MG63 (cell line): ENCODE data around the gene C3orf80. TPM values are rescaled to one million over a fixed set of nuclear protein-coding genes. Genes with fewer than 3 reads are reported as not detected.
A peak's percentile ranks its signal among the peaks of the same experiment; 100 is the strongest.
"Not testable (repeated sequence)": the region's sequence is repeated elsewhere in the genome, so short reads cannot be mapped to it uniquely, and the experiment has no call there.

ENCODE experiments used
- DNase-seq: peaks from one replicate; pipeline ENCODE4 v3.0.0-alpha.2; 2020
- H3K27me3 ChIP-seq: fragments of 250-450 bp; sonication (Bioruptor Pico); 2 replicates; pipeline ENCODE4 v1.5.1; 2020; ENCODE audit warnings: mild to moderate bottlenecking, moderate library complexity
- H3K36me3 ChIP-seq: fragments of 250-450 bp; sonication (Bioruptor Pico); 2 replicates; pipeline ENCODE4 v1.5.1; 2020; ENCODE audit warnings: mild to moderate bottlenecking, moderate library complexity
- H3K4me3 ChIP-seq: fragments of 250-450 bp; sonication (Bioruptor Pico); 2 replicates; pipeline ENCODE4 v1.5.1; 2020; ENCODE audit warnings: mild to moderate bottlenecking, moderate library complexity
- H3K9me3 ChIP-seq: fragments of 250-450 bp; sonication (Bioruptor Pico); 2 replicates; pipeline ENCODE4 v1.5.1; 2020; ENCODE audit warnings: mild to moderate bottlenecking, moderate library complexity
- total RNA-seq: library from RNA; depleted of rRNA; stranded (reverse); fragments of >200 nt; shearing (Covaris generic); gene quantifications from 2 replicates; pipeline ENCODE4 v1.2.3, GENCODE V29; 2014; ENCODE audit warnings: low replicate concordance; rRNA removed

C3orf80 gene
- not detected in 2 replicates for total RNA-seq

DNA sequence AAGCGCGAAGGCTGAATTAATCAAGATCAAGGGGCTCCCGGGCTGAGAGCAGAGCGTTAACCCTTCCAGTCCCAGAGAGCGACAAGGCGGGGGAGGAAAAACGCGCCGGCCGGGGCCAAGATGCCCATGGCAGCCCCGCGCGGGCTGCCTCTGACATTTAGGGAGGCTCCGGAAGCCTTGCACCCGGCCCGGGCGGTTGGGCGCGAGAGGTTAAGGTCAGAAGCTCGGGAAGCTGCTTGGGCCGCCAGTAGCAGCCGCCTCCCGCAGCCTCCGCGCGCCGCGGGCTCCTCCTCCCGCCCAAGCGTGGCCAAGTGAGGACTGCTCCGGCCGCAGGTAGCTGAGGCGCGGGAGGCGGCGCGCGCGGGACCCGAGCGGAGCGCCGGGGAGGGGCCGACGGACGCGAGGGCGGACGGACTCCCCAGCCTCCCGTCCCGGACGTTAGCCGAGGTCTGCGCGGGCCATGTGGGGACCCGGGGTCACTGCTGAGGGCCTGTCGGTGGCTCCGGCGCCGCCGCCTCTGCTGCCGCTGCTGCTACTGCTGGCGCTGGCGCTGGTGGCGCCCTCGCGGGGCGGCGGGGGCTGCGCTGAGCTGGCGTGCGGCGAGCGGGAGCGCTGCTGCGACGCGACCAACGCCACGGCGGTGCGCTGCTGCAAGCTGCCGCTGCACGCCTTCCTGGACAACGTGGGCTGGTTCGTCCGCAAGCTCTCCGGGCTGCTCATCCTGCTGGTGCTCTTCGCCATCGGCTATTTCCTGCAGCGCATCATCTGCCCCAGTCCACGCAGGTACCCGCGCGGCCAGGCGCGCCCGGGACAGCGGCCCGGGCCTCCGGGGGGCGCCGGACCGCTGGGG, at the start of gene C3orf80:
Gene C3orf80, plus strand, starts transcription at position 247 of the 850 bp plus-strand sequence. Its CDS starts 214 bp downstream, at position 461.
- H3K9me3 ChIP-seq = no peaks in the 10 kb centered on the region
- DNase-seq = peak; percentile 58
- H3K36me3 ChIP-seq = no peaks in the 10 kb centered on the region
- H3K4me3 ChIP-seq = peak within 1 kb of the TSS; percentile 38
- peaks cover 48% of the 10 kb centered on the region for H3K27me3 ChIP-seq

DNA sequence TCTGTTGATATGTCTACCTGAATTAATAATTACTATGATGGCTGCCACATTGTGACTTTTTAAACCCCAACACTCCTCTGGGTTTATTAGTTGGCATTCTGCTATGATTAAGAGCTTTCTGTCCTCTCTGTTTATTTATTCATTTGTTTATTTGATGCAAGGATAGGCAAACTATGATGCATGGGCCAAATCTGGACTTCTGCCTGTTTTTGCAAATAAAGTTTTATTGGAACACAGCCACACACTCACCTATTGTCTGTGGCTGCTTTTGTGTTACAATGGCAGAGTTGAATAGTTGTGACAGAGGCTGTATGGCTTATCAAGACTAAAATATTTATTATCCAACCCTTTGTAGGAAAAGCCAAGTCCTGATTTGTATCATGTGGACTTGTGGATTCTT, 48.3 kb upstream of the C3orf80 start:
- H3K9me3 ChIP-seq = no peaks in the 10 kb centered on the region
- DNase-seq = no peak
- no peak overlapping the region for H3K4me3 ChIP-seq
- no peaks in the 10 kb centered on the region for H3K36me3 ChIP-seq
- no peaks in the 10 kb centered on the region for H3K27me3 ChIP-seq

DNA sequence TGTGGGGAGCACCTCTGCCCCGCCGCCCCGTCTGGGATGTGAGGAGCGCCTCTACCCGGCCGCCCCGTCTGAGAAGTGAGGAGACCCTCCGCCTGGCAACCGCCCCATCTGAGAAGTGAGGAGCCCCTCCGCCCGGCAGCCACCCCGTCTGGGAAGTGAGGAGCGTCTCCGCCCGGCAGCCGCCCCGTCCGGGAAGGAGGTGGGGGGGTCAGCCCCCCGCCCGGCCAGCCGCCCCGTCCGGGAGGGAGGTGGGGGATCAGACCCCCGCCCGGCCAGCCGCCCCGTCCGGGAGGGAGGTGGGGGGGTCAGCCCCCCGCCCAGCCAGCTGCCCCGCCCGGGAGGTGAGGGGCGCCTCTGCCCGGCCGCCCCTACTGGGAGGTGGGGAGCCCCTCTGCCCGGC, 46.6 kb upstream of the C3orf80 start:
- not testable (repeated sequence) for DNase-seq, H3K36me3 ChIP-seq, H3K9me3 ChIP-seq, H3K27me3 ChIP-seq, H3K4me3 ChIP-seq

DNA sequence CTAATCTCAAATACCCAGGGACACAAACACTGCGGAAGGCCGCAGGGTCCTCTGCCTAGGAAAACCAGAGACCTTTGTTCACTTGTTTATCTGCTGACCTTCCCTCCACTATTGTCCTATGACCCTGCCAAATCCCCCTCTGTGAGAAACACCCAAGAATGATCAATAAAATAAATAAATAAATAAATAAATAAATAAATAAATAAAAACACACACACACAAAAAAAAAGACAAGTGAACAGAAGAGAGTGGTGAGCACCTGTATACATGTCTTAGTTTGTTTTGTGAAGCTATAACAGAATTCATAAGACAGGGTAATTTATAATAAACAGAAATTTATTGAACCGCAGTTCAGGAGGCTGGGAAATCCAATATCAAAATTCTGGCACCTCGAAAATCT, 45.8 kb upstream of the C3orf80 start:
- H3K27me3 ChIP-seq, DNase-seq, H3K9me3 ChIP-seq, H3K4me3 ChIP-seq, H3K36me3 ChIP-seq: not testable (repeated sequence)

DNA sequence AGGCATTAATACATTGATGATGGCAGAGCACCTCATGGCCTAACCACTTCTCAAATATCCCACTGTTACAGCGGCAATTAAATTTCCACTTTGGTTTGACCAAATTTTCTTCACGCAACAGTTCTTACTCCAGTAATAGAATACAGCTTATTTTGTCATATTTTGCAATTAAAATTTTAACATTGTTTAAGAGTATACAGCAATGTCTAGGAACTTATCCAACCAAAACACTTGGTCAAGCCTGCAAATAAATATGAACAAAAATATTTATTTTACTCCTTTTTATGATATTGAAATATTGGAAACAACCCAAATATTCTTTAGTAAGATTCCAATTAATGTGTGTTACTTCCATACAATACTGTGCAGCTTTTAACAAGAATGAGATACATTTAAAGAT, 45.3 kb upstream of the C3orf80 start:
- no peaks in the 10 kb centered on the region for H3K36me3 ChIP-seq
- H3K4me3 ChIP-seq = no peak overlapping the region
- no peaks in the 10 kb centered on the region for H3K9me3 ChIP-seq
- no peaks in the 10 kb centered on the region for H3K27me3 ChIP-seq
- no peak for DNase-seq

DNA sequence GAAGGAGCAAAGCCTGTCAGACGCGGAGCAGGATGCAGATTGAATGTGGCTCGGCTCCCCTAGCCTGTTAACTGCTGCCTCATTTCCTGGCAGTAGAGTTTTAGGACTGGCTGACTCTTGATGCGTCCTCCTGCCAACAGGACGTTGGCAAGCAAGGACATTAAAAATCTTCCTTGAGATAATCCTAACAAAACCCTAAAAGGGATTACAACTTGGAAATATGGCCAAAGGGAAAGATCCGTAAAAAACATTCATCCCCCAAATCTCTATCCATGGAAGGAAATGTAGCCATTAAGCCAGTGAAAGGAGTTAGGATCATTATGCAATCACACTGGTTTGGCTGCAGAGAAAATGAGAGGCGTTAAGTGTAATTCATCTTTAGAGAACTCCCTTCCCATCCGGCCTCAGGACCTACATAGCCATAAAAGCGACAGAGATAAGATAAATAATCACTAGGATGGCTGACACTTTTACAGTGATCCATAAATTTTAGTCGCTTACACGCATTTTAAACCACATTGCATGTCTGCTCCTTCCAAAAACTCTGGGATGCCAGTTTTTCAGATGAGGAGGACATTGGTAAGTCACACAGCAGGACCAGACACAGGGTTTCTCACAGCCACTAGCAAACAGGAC, 44.5 kb upstream of the C3orf80 start:
- Histone ChIP-seq H3K4me3 (no peak overlapping the region), H3K9me3 (no peaks in the 10 kb centered on the region), H3K27me3 (no peaks in the 10 kb centered on the region), H3K36me3 (no peaks in the 10 kb centered on the region)
- DNase-seq = peak; percentile 86

DNA sequence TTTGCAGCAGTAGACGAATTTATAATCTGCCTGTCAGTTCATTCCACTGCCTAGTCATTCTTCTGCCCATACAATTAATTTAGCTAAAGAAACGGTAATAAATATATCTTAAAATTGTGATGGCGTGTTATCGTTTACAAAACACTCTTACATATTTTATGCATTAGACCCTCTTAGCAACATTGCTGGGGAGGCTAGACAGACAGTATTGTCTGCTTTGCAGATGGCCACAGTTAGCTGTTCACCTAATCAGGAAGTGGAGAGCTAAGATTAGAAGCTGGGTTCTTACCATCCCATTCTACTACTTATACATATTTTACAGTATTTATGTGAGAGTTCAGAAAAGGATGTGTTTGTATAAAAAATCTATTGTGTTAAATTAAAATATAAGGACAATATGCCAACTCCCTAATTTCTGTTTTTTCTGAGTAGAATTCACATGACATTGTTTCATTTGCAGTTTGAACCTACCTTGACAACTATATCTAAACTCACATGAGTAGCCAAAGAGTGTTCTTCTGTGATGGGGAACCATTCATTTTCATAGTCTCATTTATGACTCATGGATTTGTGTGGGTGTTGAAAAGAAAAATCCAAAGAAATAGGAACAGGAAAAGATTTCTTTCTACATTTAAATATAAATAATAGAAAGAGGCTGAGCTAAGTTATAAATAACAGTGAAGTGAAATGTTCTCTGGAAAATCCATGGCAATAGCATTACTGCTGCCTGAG, 41.7 kb upstream of the C3orf80 start:
- H3K27me3 ChIP-seq = no peaks in the 10 kb centered on the region
- H3K4me3 ChIP-seq = no peak overlapping the region
- DNase-seq = no peak
- no peaks in the 10 kb centered on the region for H3K36me3 ChIP-seq
- no peaks in the 10 kb centered on the region for H3K9me3 ChIP-seq

DNA sequence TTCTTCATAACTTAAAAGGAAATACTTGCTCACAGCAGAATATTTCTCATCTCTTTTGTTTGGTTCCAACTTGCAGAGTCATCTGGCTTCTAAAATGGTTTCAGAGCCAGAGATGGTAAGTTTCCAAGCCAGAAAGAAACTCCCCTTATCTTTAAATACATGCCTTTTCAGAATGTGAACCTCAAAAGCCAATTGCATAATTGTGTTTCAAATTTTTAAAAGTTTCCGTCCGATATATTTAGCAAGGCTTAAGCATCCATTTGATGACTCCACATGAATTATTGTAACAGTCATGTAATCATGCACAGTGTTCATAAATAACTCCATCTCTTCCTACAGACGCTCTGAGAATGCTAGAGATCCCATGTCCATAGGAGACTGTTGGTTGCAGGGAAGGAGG, 40.6 kb upstream of the C3orf80 start:
- H3K27me3 ChIP-seq = no peaks in the 10 kb centered on the region
- no peak for DNase-seq
- H3K9me3 ChIP-seq = no peaks in the 10 kb centered on the region
- no peak overlapping the region for H3K4me3 ChIP-seq
- H3K36me3 ChIP-seq = no peaks in the 10 kb centered on the region

DNA sequence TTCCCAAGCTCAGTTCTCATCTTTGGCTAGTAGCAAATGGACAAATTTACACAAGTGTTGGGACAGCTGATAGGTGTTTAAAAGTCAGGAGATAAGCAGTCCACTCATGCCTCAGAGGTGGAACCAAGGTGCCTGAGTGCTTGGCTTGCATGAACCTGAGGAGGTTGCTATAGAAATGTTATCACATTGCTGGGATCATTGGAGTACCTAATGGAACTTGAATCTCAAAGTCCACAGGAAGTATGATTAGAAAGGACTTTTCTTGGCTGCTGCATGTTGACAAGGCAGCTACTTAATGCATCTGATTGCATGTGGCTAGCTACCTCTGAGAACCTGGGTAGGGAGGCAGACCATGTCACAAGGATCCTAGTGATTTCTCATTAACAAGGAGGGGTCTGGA, 39.5 kb upstream of the C3orf80 start:
- no peak overlapping the region for H3K4me3 ChIP-seq
- no peaks in the 10 kb centered on the region for H3K36me3 ChIP-seq
- no peaks in the 10 kb centered on the region for H3K27me3 ChIP-seq
- DNase-seq = no peak
- no peaks in the 10 kb centered on the region for H3K9me3 ChIP-seq

DNA sequence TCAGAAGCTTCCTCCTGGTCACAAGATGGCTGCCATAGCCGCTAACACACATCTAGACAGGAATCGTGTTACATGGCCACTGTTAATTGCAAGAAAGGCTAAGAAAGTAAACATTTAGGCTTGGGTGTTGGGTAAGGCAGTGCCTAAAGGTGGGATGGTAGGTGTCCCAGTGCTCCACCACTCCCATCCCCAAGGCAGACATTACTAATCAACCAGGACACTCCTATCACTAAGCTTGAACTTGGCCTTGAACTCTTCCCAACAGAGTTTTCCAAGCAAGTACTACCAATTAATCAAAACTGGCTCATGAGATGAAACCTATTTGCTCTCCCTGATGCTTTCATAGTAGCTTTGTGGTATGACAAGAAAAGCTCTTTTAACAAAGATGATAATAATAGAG, 37.9 kb upstream of the C3orf80 start:
- Histone ChIP-seq H3K36me3 (no peaks in the 10 kb centered on the region), H3K9me3 (no peaks in the 10 kb centered on the region), H3K4me3 (no peak overlapping the region), H3K27me3 (no peaks in the 10 kb centered on the region)
- DNase-seq = no peak

DNA sequence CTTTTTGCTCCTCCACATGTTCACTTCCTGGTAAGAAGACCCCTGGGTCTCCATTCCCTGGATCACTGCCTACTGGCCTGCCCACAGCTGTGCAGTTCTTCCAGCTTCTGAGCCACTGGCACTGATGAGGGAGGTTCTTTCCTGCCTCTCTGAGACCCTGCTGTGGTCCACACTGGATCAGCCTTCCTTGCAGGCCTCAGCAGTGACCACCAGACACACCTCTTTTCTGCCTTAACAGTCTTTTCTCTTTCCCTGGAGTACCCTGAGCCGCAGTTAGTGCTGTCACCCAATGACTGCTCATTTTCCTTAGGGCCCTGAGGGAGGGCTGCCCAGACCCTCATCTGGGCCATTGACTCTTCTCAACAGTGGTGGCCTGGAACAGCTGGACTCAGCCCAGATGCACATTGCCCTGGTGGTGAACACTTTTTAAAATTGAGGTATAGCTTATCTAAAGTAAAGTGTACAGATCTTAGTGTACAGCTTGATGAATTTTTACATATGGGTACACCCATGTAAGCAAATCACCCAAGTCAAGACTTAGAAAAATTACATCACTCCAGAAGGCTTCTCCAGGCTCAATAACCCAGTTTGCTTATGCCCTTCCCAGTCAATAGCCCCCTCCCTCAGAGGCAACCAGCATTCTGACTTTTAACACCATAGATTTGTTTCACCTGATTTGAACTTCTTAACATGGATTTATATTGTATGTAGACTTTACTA, 32.8 kb upstream of the C3orf80 start:
- no peak for DNase-seq
- Histone ChIP-seq H3K4me3 (no peak overlapping the region), H3K36me3 (no peaks in the 10 kb centered on the region), H3K9me3 (no peaks in the 10 kb centered on the region), H3K27me3 (no peaks in the 10 kb centered on the region)

DNA sequence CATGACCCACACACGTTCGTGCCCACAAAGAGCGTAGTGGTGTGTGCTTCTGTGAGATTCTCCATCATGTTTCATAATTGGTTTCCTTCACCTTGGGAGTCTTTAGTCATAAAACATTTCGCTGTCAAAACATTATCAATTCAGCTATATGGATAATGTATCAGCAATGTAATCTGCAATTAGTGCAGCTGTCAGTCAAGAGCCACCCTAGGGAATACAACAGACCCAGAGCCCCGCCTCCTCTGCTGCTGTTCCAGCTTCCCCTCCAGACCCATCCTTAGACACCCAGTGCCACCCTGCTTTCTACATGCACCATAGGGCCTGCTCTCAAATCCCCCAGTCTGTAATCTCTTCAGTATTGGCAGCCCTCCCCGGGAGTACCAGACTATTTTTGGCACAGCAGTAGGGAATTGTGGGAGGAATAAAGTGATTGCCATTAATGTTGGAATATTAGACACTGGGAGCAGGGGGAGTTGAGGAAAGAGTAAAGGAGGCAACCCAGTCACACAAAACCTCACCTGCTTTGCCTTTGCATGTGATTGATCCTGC, 31.5 kb upstream of the C3orf80 start:
- Histone ChIP-seq H3K27me3 (no peaks in the 10 kb centered on the region), H3K9me3 (no peaks in the 10 kb centered on the region), H3K36me3 (no peaks in the 10 kb centered on the region), H3K4me3 (no peak overlapping the region)
- DNase-seq = no peak

DNA sequence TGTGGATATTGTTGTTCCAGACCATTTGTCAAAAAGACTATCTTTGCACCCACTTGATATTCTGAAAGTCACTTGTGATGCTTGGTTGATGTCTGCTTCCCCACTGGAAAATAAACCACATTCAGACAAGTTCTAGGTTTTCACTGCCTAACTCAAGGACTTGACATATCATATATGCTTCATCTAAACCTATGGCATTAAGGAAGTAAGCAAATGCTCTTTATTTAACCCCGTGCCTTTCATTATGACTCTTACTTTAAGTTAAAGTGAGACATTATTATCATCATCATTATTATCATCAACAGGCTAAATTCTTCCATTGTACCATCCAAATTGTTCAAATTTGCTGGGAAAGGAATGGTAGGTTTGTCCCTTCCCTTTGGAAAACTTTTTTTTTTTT, 30.8 kb upstream of the C3orf80 start:
- H3K9me3 ChIP-seq = no peaks in the 10 kb centered on the region
- no peak for DNase-seq
- no peak overlapping the region for H3K4me3 ChIP-seq
- no peaks in the 10 kb centered on the region for H3K36me3 ChIP-seq
- H3K27me3 ChIP-seq = no peaks in the 10 kb centered on the region

DNA sequence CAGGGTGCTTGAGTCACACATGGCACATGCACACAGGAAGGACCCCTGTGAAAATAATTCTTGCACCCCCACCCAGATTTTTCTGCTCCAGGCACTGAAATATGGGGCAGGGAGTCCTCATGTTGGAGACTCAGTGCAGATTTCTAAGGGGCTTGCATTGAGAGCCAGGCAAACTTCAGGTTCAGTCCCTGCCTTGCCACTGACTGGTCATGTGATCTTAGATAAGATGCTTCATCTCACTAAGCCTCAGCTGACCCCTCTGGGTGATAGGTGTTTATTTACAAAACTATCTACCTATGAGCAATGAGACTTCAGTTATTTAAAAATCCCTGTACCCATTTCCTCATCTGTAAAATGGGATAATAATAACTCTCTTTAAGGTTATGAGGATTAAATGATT, 30.1 kb upstream of the C3orf80 start:
- DNase-seq = no peak

DNA sequence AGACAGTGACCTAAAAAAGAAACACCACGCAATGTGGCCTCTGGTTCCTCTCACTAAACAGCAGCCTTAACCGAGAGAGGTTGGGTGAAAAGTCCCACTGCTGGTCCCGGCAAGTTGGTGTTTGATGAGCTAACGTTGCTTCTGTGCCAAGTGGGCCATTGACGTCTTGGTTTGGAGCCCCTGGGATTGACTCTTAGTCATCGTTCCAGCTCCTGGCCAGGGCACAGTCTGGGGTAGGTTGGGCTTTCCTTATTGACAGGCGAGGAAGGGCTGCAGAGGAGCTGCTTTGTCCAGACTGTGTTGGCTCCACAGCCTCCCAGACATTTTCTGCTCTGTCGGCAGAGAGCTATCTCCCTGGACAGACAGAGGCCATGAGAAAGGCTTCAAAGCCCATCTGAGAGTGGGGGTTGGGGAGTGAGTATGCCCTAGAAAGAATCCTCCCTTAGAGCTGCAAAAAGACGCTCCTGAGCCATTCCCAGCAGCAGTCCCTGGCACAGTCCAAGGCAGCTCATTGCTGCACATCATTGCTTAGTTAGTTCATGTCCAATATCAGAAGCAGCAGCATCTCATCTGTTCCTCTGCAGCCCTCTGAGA, 28.6 kb upstream of the C3orf80 start:
- peak; percentile 74 for DNase-seq

More for the DNA sequence above, 30.1 kb upstream of the C3orf80 start:
- Histone ChIP-seq H3K9me3 (no peaks in the 10 kb centered on the region), H3K4me3 (no peak overlapping the region), H3K27me3 (no peaks in the 10 kb centered on the region), H3K36me3 (no peaks in the 10 kb centered on the region)

DNA sequence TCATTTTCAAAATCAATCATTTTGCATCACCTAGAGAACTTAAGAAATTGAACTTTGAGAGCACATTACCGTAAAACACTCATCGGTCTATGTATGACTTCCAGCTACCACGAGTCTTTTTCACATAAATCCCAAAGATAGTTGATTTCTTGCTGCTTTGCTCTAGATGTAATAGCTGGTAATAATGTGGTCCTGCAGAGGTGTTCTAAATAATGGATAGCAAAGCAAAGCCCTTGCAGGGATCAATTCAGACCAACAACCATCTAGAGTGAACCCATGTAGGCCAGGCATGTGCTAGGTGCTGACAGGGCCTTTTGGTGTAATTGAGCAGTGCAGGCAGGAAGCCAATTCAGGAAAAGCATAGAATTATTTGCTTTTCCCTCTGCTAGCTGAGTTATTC, 26.1 kb upstream of the C3orf80 start:
- no peaks in the 10 kb centered on the region for H3K27me3 ChIP-seq
- no peaks in the 10 kb centered on the region for H3K9me3 ChIP-seq
- no peaks in the 10 kb centered on the region for H3K36me3 ChIP-seq
- no peak for DNase-seq
- no peak overlapping the region for H3K4me3 ChIP-seq

More for the DNA sequence above, 28.6 kb upstream of the C3orf80 start:
- Histone ChIP-seq H3K36me3 (no peaks in the 10 kb centered on the region), H3K27me3 (no peaks in the 10 kb centered on the region), H3K4me3 (no peak overlapping the region), H3K9me3 (no peaks in the 10 kb centered on the region)
